Measurements from ENCODE around the gene NT5C1B. TPM values are rescaled to one million over a fixed set of nuclear protein-coding genes. Genes with fewer than 3 reads are reported as not detected.
"Not testable (repeated sequence)": the region's sequence is repeated elsewhere in the genome, so short reads cannot be mapped to it uniquely, and the experiment has no call there.

Gene NT5C1B
- not detected in 2 replicates for total RNA-seq (2014; rRNA removed; shearing (Covaris generic))
- polyA plus RNA-seq (2015; cell fraction: cytosol; rRNA removed): not detected in 2 replicates
- not detected in 2 replicates for polyA plus RNA-seq (2015; cell fraction: nucleus; rRNA removed)

DNA sequence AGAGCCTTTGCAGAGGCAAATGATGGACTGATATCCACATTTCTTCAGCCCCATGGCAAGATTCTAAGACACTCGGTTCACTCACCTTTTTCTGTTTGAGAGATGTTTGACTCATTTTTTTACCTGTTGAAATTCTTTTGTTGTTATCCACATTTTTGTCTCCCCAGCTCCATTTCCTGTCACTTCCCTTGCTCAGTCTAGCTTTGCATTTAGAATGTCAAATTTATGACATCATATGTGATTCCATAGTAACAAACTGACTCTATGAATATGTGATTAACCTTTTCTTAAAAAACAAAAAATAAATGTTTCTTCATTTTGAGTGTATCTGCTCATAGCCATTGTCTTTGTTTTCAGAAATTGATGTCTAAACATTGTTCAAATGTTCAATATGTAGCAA, at the start of gene NT5C1B:
NT5C1B (minus strand) TSS at position 216 of the 400 bp plus-strand sequence; CDS start at position 115, 101 bp downstream.
- no peak for DNase-seq (ENCODE audit: low read depth)

DNA sequence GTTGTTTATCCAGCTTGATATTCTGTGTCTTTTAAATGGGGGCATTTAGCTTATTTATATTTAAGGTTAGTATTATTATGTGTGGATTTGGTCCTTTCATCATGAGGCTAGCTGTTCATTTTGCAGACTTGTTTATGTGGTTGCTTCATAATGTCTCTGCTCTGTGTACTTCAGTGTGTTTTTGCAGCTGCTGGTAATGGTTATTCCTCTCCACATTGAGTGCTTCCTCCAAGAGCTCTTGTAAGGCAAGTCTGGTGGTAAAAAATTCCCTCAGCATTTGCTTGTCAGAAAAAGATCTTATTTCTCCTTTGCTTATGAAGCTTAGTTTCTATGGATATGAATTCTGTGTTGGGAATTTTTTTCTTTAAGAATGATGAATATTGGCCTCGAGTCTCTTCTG, 47.8 kb upstream of the NT5C1B start:
- no peak for DNase-seq (ENCODE audit: low read depth)

DNA sequence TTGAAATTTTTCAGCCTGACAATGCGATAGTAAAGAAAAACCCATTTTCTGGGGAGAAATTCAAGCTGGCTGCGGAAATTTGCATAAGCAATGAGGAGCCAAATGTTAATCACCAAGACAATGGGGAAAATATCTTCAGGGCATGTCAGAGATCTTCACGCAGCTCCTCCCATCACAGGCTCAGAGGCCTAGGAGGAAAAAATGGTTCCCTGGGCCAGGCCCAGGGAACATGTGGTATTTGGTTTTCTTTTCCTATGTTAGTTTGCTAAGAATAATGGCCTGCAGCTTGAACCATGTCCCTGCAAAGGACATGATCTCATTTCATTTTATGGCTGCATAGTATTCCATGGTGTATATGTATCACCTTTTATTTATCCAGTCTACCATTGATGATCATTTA, 43.3 kb upstream of the NT5C1B start:
- DNase-seq (ENCODE audit: low read depth): not testable (repeated sequence)

DNA sequence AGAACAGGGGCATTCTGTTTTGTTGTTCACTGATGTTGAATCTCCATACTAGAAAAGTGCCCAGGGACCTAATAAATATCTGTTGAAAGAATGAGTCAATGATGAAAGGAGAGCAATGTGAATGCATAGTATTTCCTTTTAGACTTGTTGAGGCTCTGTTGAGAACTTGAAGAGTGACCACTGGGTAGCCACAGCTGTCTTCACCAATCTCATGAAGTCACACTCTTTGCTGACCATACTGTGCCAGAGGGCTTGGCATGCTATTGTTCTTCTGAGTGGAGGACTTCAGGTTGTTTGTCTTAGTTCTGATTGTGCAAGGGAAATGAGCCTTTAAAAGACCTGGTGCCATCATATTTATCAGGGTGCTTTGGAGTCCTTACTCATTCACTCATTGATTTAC, 41.6 kb upstream of the NT5C1B start:
- DNase-seq (ENCODE audit: low read depth): peak; percentile 11

DNA sequence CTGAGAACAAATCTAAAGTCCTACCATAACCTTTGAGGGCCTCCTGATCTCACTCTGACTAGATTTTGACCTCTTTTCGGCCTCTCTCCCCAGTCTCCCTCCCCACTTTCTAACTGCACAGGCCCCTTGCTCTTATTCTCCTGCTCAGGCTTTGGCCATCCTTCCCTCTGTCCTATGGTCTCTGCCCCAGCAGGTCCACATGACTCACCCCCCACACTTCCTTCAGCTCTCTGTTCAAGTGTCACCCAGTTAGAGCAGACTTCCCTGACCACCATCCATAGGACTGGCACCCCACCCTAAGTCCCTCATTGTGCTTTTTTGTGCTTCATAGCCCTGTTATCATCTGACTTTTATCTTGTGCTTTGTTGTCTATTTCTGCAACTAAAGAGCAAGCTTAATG, 41.2 kb upstream of the NT5C1B start:
- peak; percentile 54 for DNase-seq (ENCODE audit: low read depth)

DNA sequence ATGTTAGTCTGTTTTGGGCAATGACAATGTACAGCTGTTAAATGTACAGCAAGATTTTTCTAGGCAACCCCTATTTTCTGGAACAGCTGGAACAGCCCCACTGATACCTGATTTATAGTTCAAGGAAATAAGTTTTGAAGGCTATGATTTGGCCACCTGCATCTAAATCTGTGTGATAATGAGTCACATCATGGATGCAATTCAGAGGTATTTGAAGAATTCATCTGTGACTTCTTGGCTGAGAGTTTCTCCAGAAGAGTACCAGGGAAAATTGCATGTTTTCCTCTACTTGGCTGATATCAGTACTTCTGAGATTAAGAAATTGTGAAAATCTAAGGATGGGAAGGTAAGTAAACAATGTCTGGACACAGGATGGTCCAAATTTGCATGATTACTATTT, 40.7 kb upstream of the NT5C1B start:
- peak; percentile 47 for DNase-seq (ENCODE audit: low read depth)

DNA sequence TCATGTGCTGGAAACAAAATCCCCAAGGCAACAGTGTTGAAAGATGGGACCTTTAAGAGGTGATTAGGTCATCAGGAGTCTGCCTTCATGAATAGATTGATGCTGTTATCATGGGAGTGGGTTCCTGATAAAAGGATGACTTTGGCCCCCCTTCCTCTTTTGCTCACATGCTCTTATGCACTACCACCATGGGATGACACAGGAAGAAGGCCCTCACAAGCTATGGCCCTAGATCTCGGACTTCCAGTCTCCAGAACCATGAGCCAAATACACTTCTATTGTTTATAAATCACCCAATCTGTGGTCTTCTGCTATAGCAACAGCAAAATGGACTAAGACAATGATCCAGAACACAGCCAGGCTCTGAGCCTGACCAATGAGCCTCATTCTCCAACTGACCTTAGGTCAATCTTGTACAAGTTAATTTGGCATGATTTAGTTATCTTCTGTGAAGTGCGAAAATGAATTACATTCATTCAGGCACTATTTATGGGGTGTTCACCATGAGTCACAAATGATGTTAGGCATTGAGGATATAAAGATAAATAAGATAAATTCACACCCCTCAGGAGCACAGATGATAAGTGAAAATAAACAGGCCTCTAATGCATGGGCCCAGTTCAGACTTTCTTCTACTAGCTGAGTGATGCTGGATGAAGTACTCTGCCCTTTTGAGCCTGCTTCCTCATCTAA, 37.7 kb upstream of the NT5C1B start:
- no peak for DNase-seq (ENCODE audit: low read depth)

DNA sequence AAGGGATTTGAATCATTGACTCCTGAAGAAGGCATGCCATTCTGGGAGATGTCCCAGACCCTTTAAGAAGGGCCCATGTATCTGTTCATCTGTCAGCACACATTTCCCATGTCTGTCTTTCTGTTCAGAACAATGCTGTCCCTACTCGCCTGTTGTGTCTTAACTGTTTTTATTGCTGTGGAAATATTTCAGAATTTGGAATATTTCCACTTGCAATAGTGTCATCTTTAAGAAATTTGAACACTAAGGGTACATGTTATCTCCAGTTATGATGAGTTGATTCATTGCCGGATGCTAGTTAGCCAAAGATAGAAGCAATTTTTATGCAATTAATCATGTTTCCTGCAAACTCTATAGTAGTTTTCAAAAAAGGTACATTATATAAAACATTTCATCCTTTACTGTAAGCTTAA, 36.9 kb upstream of the NT5C1B start:
- peak; percentile 67 for DNase-seq (ENCODE audit: low read depth)

DNA sequence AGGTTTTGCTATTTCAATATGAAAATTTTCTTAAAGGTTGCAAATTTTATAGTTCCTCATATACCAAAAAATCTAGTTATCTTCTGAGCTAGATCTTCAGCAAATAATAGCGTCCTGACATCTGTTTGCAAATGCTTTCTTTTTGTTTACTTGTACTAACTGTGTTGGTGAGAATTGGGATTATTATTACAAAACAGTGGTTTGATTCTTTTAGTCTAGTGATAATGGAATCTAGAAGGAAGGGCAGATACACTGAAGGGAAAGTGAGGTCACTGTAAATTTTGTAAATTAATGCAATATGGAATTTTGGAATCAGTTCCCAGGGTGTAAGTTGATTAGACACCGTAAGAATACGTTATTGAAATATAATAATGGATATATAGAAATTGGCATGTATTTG, 36.2 kb upstream of the NT5C1B start:
- no peak for DNase-seq (ENCODE audit: low read depth)

DNA sequence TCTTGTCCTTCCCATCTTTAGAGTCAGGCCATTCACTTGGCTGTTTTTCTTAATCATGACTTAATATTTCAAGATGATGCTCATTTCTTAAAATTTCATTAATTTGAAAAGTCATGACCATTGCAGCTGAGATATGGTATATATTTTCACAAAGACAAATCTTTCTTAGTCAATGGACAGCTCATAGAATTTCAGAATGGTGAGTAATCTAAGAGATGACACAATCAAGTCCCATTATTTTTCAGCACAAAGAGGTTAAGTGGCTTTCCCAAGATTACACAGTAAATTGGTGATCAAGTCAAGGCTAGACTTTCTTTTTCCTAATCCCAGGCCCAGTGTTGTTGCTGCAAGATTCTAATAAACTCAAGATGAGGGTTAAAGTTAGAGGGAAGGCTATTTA, 34.4 kb upstream of the NT5C1B start:
- DNase-seq (ENCODE audit: low read depth): peak; percentile 74

DNA sequence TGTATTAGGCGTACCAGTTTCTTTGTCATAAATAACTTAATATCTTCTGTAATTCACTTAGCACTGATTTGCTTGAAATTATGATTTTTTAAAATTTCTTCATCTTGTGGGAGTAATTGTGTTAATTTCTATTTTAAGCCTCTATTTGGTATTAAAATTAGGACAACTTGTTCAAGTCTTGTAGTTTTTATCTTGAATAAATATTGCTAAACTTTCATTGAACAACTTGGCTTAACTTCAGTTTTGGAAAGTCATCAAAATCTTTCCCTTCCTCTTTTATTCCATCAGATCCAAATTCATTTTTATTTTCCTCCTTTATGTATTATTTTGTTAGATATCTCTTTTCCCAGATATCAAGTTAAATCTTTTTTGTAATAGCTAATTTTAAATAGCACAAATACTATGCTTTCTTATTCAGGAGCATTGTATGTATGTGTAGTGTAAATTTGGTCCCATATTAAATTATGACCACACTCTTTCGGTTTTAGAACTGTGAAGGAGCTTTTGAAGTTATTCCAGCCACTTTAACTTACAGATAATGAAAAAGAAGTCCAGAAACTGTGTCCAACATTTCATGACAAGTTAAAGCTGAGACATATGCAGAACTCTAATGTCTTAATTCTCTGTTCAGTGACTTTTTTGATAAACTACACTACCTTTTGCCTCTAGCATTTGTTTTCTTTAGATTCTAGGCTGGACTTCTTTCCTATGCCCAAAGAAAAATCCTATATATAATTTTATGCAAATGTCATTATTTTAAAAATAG, 31.7 kb upstream of the NT5C1B start:
- no peak for DNase-seq (ENCODE audit: low read depth)

DNA sequence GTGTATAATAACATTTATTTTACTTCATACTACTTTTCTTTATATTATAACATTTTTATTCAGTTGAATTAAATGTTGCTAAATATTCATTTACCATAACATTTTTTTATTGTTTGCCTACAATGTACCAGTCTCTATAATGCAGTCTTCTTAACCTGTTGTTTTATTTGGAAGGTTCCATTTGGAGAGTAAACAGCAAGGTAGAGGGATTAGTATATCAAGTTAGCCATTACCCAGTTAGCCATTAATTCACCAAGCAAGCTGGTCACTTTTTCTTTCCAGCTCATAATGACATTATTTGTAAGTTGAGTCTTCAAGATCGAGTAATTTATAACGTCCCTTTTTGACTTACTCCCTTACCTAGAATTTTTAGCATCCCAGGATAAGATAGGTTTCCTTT, 29.7 kb upstream of the NT5C1B start:
- DNase-seq (ENCODE audit: low read depth): no peak

DNA sequence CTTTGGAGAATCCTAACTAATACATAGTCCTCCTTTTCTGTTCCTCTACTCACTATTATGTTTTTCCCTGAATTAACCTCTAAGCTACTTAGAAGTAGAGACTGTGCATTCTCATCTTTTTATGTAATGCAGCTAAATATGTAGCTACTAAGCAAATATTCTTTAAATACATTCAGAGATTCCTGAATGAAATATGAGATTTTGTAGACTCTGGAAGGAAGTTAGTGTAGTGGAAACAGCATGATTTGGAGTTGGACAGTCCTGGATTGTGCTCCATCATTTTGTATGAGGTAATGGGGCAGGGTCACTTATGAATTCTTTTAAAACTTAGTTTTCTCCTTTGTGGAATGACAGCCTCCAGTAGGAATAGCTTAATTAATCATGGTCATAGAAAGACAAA, 24.7 kb upstream of the NT5C1B start:
- no peak for DNase-seq (ENCODE audit: low read depth)

DNA sequence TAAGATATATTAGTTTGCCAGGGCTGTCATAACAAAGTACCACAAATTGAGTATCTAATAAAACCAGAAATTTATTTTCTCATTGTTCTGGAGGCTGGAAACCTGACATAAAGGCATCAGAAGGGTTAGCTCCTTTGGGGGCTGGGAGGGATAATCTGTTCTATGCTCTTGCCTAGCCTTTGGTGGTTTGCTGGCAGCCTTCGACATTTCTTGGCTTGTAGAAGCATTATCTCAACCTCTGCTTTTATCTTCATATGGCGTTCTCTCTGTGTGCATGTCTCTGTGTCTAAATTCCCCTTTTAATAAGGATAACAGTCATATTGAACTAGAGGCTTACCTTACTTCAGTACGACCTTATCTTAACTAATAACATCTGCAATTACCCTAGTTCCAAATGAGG, 22.8 kb upstream of the NT5C1B start:
- no peak for DNase-seq (ENCODE audit: low read depth)

DNA sequence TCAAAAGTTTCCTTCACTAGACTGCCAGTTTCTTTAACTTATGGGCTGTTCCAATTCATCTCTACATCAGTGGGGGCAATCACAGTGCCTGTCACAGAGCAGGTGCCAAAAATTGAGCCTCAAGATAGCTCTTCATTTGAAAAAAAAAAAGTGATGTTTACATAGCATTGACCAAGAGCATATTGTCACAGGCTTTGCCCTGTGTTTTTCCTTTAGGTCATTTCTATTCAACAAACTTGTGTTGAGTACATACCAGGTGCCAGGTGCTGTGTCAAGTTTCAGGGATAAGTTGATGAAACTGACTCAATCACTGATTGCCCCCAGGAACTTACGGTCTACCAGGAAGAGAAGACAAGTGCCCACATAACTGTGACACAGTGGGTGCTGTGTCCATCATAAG, 22.2 kb upstream of the NT5C1B start:
- no peak for DNase-seq (ENCODE audit: low read depth)

DNA sequence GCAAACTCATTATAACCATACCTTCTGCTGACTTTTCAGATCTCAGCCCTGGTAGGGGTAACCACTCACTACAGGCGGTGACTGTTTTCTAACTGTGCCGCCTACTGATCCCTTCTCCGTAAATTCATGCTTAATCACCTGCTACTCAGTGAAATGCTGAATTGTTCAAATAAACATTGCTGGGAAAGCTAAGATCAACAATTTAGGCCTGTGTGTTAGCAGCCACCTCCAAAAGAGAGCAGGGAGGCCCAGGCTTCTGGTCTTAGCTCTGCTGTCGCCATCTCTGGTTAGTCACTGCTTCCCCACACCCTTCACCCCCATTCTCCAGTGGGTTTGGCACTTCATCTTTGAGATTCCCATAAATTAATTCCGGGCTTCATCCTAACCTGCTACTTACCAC, 21.8 kb upstream of the NT5C1B start:
- DNase-seq (ENCODE audit: low read depth): no peak

DNA sequence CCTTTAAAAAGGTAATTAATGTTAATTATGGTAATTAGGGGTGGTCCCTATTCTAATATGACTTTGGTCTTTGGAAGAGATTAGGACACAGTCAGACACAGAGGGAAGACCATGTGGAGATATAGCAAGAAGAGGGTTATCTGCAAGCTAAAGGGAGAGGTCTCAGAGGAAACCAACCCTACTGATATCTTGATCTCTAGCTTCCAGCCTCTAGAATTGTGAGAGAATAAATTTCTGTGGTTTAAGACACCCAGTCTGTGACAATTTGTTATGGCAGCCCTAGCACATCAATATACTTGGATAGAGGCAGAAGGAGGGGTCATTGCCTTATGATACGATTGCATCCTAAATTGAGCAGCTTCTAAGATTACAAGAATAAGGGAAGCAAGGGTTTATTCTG, 21.3 kb upstream of the NT5C1B start:
- DNase-seq (ENCODE audit: low read depth): no peak

DNA sequence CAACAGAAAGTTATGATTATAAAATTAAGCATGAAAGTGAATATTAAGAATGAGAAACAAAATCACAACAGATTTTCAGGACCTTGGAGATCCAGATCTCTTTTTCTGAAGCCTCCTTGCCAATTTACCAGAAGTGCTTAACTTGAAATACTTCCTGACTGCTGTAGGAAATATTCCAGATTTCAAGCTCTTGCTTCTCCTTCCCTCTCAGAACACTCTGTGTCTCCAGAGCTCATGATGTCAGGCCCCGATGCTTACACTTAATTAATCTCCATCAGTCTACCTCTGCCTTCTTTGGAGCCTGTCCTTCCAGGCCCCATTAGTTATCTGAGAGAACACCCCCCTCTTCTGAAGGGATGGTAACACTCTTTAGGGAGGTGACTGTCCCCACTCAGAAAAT, 20.7 kb upstream of the NT5C1B start:
- no peak for DNase-seq (ENCODE audit: low read depth)

DNA sequence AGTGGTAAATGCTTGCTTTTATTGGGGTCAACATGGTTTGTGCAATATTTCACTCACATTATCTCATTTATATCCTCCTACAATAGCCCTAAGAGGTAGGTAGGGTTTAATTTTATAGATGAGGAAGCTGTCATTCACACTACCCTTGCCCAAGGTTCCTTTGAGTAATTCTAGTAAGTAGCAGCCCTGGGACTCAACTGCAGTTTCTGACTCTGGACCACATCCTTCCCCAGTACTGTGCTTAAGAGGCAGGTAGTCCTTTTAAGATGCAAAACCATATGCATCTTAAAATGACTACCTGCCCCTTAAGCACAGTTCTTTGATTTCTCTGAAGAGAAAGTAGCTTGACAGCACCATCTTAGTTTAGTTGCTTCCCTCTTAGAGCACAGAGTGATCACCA, 15.7 kb upstream of the NT5C1B start:
- no peak for DNase-seq (ENCODE audit: low read depth)

DNA sequence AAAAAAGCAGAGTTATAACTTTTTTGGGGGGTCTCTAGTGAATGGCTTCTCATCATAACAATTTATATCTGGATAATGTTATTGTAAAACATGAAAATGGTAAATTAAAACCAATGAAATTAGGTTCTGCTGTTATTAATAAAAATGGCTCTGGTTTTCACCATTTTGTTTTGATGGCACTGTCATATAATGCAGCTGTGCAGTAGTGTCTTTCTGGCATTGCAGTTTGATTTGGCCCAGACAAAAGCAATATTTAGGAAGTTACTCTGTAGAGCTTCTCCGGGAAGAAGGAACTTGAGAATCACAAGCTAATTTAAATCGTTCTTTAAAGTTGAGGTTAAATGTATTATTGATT, 15.1 kb upstream of the NT5C1B start:
- DNase-seq (ENCODE audit: low read depth): no peak

DNA sequence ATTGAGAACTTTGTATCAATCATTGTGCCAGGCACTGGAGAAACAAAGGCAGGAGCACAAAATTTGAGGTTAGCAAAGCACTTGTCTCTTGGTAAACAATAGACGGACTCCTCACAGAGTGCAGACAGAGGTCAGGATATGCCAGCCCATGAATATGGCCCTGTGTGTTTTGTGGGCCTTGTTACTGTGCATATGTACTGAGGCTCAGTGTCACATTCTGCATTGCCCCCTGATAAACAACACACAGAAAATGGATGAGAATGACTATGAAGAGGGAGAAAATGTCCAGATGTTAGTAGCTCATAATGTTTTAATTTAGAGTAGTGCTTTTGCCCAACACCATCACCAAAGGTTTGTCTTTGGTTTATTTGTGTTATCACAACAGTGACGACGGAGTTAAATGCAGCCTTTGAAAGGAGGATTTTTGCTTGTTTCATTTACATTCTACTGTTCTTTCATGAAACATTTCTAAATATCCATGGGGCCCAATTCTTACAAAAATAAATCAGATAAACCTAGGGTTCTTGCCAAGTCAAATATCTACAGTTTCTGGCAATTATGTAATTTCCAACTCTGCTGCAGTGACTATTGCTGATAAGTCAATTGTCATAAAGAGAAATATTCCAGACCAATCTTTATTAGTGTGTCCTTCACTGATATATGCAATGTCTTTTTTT, 14.6 kb upstream of the NT5C1B start:
- DNase-seq (ENCODE audit: low read depth): no peak

DNA sequence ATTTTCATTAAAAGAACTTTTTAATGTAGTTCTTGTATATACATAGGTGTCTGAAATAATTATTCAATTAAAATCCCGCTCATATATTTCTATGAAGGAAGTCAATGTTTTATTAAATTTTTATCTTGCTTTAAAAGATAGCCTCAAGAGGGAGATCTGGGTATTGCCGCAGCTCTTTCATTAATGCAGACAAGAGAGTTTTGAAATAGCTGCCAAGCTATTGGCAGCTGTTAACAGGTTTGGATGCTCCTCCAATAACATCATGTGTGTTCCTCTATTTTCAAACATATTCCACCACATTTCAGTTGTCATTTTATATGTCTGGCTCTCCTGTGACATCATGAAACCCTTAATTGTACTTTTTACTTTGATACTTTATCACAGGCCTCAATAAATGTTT, 12.9 kb upstream of the NT5C1B start:
- DNase-seq (ENCODE audit: low read depth): no peak

DNA sequence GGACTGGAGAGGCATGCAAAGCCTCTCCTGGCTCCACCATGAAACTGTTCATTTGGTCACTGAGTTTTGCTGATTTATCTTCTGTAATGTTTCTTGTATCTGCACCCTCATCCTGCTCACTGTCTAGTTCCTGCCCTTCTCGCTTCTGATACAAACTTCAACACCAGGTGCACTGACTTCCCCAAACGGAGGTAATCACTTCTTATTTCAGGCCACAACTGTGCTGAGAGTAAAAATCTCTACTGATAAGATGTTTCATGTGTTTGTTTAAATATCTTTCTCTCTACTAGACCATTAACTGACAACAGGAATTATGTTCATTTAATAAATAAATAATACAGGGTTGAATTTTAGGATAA, 10.9 kb upstream of the NT5C1B start:
- DNase-seq (ENCODE audit: low read depth): no peak
